Activated CD8-positive, alpha-beta T cell treated with anti-CD3 and anti-CD28 coated beads for 36 hours (primary cell): ENCODE data around the gene ZBTB44. TPM values are rescaled to one million over a fixed set of nuclear protein-coding genes. Genes with fewer than 3 reads are reported as not detected.

Experiments
- ATAC-seq: fragments of 200-7000 bp; cut with Tn5 transposase; one replicate; pipeline ENCODE4 v1.10.0; 2021; ENCODE audit warnings: mild to moderate bottlenecking, moderate library complexity
- CTCF ChIA-PET: fragments of 350-600 bp; sonication (Branson Sonifier 250); formaldehyde crosslinking; loops from one replicate; lab custom pipeline; 2021; ENCODE audit warnings: antibody characterized with exemption; lab: Charles Lee
- POLR2A ChIA-PET: fragments of 350-600 bp; sonication (Branson Sonifier 250); formaldehyde crosslinking; loops from one replicate; lab custom pipeline; 2021; ENCODE audit warnings: antibody characterized with exemption; lab: Charles Lee
- DNase-seq: peaks from one replicate; pipeline ENCODE4 v3.0.0-alpha.2; 2020
- H3K27ac Mint-ChIP-seq: one replicate; pipeline ENCODE4 v1.8.0; 2021; ENCODE audit warnings: mild to moderate bottlenecking, mixed read lengths
- H3K27me3 Mint-ChIP-seq: one replicate; pipeline ENCODE4 v1.8.0; 2021; ENCODE audit warnings: mixed read lengths
- H3K36me3 Mint-ChIP-seq: one replicate; pipeline ENCODE4 v1.8.0; 2021; ENCODE audit warnings: low read depth, mixed read lengths
- H3K4me1 Mint-ChIP-seq: one replicate; pipeline ENCODE4 v1.8.0; 2021; ENCODE audit warnings: low read depth, mixed read lengths
- H3K4me3 Mint-ChIP-seq: one replicate; pipeline ENCODE4 v1.8.0; 2021; ENCODE audit warnings: mild to moderate bottlenecking, moderate library complexity, mixed read lengths
- H3K9me3 Mint-ChIP-seq: one replicate; pipeline ENCODE4 v1.8.0; 2021; ENCODE audit warnings: mixed read lengths
- intact Hi-C: fragments of 100-400 bp; cut with micrococcal nuclease; formaldehyde crosslinking; loops from one replicate; pipeline ENCODE4 v1.10.0; 2022
- total RNA-seq, 2 experiments: library from RNA; stranded (reverse); gene quantifications; one replicate each; pipeline ENCODE4 v1.2.3, GENCODE V29; 2021
- TF ChIP-seq, protein P1 (sequence below): fragments of 200-600 bp; IDR thresholded peaks from one replicate; pipeline ENCODE4 v1.8.0; 2022; ENCODE audit warnings: antibody characterized with exemption, mild to moderate bottlenecking

The ZBTB44 gene, protein sequence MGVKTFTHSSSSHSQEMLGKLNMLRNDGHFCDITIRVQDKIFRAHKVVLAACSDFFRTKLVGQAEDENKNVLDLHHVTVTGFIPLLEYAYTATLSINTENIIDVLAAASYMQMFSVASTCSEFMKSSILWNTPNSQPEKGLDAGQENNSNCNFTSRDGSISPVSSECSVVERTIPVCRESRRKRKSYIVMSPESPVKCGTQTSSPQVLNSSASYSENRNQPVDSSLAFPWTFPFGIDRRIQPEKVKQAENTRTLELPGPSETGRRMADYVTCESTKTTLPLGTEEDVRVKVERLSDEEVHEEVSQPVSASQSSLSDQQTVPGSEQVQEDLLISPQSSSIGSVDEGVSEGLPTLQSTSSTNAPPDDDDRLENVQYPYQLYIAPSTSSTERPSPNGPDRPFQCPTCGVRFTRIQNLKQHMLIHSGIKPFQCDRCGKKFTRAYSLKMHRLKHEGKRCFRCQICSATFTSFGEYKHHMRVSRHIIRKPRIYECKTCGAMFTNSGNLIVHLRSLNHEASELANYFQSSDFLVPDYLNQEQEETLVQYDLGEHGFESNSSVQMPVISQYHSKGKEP
- total RNA-seq, result 10 to 100 TPM; 43.0 to 43.7 TPM

DNA sequence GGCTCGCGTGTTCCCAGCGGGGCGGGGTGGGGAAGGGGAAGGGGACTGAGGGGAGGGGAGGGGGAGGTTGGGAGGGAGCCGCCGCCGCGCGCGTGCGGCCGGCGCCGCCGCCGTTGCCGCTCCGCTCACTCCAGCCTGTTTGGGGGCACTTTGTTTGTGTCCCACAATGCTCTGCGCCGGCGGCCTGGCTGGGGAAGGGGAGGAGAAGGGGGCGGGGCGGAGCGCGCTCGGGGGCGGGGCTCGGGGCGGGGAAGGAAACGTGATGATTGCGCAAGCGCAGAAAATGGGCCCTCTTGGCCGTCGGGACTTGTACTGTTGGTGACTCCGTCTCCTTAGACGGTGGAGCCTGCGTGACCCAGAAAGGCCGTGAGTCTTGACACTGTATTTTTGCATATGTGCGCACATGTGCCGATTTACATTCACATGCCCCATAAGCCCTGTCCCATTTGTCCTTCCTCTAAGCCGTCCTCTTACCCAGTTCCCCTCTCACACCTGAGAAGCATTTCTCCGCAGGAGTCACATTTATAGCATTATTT, at the start of gene ZBTB44:
ZBTB44 (minus strand) TSS at position 168 of the 536 bp plus-strand sequence. CDS start 53,044 bp downstream, outside the sequence.
- intact Hi-C loops, result no loop called here
- POLR2A ChIA-PET, result no interaction called here

DNA sequence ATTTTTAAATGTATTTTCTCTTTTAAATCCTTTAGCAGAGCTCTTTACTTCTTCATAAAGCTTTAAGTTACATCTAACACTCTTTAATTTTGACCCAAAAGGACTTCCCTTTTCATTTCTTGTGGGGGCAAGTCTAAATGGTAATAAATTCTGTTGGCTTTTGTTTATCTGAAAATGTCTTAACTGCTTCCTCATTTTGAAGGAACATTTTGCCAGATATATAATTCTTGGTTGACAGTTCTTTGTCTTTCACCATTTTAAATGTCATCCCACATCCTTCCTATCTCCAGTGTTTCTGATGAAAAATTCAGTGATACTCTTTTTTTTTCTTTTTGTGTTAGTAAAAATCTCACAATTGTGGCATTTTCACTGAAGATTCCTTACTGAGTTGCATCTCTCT, 44.7 kb upstream of the ZBTB44 start:
- Mint-ChIP-seq H3K4me1 (peaks cover 3% of the 10 kb centered on the region), H3K27me3 (no peaks in the 10 kb centered on the region), H3K27ac (no peak overlapping the region), H3K9me3 (peaks cover 23% of the 10 kb centered on the region), H3K36me3 (peaks cover 11% of the 10 kb centered on the region), H3K4me3 (no peak overlapping the region)
- POLR2A ChIA-PET, result no interaction called here
- TF ChIP-seq, protein P1, sequence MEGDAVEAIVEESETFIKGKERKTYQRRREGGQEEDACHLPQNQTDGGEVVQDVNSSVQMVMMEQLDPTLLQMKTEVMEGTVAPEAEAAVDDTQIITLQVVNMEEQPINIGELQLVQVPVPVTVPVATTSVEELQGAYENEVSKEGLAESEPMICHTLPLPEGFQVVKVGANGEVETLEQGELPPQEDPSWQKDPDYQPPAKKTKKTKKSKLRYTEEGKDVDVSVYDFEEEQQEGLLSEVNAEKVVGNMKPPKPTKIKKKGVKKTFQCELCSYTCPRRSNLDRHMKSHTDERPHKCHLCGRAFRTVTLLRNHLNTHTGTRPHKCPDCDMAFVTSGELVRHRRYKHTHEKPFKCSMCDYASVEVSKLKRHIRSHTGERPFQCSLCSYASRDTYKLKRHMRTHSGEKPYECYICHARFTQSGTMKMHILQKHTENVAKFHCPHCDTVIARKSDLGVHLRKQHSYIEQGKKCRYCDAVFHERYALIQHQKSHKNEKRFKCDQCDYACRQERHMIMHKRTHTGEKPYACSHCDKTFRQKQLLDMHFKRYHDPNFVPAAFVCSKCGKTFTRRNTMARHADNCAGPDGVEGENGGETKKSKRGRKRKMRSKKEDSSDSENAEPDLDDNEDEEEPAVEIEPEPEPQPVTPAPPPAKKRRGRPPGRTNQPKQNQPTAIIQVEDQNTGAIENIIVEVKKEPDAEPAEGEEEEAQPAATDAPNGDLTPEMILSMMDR, result no peak
- ATAC-seq (no peak), DNase-seq (no peak)
- CTCF ChIA-PET, result no interaction called here
- intact Hi-C loops, result no loop called here

More for the DNA sequence above, at the start of gene ZBTB44:
- H3K27me3 Mint-ChIP-seq, result no peaks in the 10 kb centered on the region
- peak within 1 kb of the TSS; percentile 97 for H3K4me3 Mint-ChIP-seq
- DNase-seq (peak; percentile 93), ATAC-seq (peak; percentile 84)
- TF ChIP-seq, protein P1, result no peak
- H3K9me3 Mint-ChIP-seq, result no peaks in the 10 kb centered on the region
- peaks cover 9% of the 10 kb centered on the region for H3K36me3 Mint-ChIP-seq
- peak within 1 kb of the TSS; percentile 98 for H3K27ac Mint-ChIP-seq
- CTCF ChIA-PET, result no interaction called here
- H3K4me1 Mint-ChIP-seq, result peaks cover 32% of the 10 kb centered on the region

DNA sequence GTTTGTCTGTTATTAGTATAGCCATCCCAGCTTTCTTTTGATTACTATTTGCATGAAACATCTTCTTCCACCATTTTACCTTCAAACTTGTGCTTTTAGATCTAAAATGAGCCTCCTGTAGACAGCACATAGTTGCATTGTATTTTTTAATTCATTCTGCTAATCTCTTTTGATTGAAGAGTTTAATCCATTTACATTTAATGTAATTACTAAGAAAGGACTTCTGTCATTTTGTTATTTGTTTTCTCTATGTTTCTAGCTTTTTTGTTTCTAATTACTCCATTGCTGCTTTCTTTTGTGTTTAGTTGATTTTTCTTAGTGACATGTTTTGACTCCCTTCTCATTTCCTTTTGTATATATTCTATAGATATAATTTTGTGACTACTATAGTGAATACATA, 43.7 kb upstream of the ZBTB44 start:
- no peak overlapping the region for H3K4me3 Mint-ChIP-seq
- ATAC-seq (no peak), DNase-seq (no peak)
- TF ChIP-seq, protein P1, result no peak
- peaks cover 23% of the 10 kb centered on the region for H3K9me3 Mint-ChIP-seq
- no peaks in the 10 kb centered on the region for H3K27me3 Mint-ChIP-seq
- H3K4me1 Mint-ChIP-seq, result peaks cover 3% of the 10 kb centered on the region
- no peak overlapping the region for H3K27ac Mint-ChIP-seq
- peaks cover 11% of the 10 kb centered on the region for H3K36me3 Mint-ChIP-seq
- ChIA-PET CTCF (no interaction called here), POLR2A (no interaction called here)
- intact Hi-C loops, result no loop called here

DNA sequence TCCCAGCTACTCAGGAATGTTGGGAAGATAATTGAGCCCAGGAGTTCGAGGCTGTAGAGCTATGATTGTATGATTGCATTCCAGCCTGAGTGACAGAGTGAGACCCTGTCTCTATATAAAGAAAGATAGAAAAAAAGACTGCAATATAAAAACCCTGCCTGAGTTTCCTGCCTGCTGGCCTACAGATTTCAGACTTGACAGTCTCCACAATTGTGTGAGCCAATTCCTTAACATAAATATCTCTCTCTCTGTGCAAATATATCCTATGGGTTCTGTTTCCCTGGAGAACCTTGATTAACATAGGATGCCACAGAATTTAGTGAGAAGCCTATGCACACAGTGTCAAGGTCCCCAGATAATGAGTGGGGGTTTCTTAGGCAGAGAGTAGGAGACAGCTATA, 32.5 kb upstream of the ZBTB44 start:
- no peak for DNase-seq
- H3K4me3 Mint-ChIP-seq, result no peak overlapping the region
- POLR2A ChIA-PET, result no interaction called here
- H3K36me3 Mint-ChIP-seq, result no peaks in the 10 kb centered on the region
- no peaks in the 10 kb centered on the region for H3K9me3 Mint-ChIP-seq
- intact Hi-C loops, result no loop called here
- H3K27ac Mint-ChIP-seq, result no peak overlapping the region
- ATAC-seq, result no peak
- H3K27me3 Mint-ChIP-seq, result no peaks in the 10 kb centered on the region
- H3K4me1 Mint-ChIP-seq, result no peaks in the 10 kb centered on the region
- CTCF ChIA-PET, result interaction anchor here (1.2 kb wide), 1 partner anchor 135 kb away, joined by 3 read pairs; no protein-coding TSS in a partner anchor
- TF ChIP-seq, protein P1, result no peak

DNA sequence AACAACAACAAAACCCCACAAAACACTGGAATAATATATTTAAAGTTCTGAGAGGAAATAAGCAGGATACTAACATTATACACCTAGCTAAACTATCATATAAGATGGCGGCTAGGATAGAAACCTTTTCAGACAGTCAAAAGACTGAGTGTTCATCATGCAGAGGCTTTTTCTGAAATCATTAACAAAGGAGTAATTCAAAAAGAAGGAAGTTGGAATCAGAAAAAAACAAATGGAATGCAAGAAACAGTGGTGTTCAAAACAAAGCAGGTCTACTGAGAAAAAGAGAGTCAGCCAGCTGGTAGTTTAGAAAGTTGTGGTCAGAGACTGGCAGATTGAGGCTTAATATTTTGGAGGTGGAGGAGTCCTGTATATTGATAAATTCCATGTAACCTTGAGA, 30.1 kb upstream of the ZBTB44 start:
- DNase-seq, result no peak
- peaks cover 12% of the 10 kb centered on the region for H3K9me3 Mint-ChIP-seq
- ChIA-PET CTCF (interaction anchor here (1.1 kb wide), 1 partner anchor 18 kb away, joined by 3 read pairs; no protein-coding TSS in a partner anchor), POLR2A (no interaction called here)
- peaks cover 5% of the 10 kb centered on the region for H3K36me3 Mint-ChIP-seq
- H3K4me3 Mint-ChIP-seq, result no peak overlapping the region
- intact Hi-C loops, result no loop called here
- H3K27ac Mint-ChIP-seq, result no peak overlapping the region
- no peaks in the 10 kb centered on the region for H3K27me3 Mint-ChIP-seq
- TF ChIP-seq, protein P1, result no peak
- ATAC-seq, result no peak
- peaks cover 10% of the 10 kb centered on the region for H3K4me1 Mint-ChIP-seq
